GDM1 (cell line): ENCODE results near the gene GP5.

Experiments used
- DNase-seq: peaks from one replicate; lab custom pipeline; 2025; lab: John Stamatoyannopoulos, UW

Gene GP5

DNA sequence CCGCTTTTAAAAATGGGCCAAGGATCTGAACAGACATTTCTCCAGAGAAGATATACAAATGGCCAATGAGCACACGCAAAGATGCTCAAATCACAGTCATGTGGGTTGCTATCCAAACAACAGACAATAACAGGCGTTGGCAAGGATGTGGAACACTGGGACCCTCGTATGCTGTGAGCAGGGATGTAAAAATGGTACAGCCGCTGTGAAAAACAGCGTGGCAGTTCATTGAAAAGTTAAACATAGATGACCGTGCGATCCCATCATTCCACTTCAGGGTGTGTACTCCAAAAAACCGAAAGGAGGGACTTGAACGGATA, 22.9 kb downstream of the GP5 start:
- no peak for DNase-seq

DNA sequence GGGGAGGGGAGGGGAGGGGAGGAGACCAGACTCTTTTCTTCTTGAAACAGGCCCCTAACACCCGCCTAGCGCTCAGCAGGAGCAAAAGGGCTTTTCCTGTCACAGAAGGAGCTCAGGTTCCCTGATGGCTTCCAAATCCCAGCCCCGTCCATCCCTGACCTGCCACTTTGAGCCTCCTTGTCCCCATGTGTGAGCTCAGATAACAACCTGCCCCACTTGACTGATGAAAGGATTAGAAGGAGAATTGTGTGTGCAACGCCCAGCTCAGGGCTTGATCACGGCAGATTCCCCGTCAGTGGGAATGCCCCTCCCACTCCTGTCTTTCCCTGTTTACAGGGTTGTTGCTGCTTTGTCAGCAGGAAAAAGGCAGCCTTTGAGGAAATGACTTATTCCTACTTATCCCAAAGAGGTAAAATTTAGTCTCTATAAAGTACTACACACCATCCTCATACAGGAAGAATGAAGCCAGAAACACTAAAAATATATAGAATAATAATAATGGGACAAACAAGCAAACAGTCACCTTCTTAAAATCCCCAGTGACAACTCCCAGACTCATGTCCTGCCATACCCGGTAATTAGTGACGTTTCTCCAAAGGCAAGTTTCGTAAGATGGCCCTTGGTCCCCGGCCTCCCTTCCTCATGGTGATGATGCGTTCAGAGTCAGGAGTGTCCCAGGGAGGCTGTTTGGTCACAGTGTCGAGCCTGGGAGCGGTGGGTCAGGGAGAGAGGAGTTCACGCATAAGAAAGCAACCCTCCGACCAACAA, 23.4 kb downstream of the GP5 start:
- DNase-seq = no peak

DNA sequence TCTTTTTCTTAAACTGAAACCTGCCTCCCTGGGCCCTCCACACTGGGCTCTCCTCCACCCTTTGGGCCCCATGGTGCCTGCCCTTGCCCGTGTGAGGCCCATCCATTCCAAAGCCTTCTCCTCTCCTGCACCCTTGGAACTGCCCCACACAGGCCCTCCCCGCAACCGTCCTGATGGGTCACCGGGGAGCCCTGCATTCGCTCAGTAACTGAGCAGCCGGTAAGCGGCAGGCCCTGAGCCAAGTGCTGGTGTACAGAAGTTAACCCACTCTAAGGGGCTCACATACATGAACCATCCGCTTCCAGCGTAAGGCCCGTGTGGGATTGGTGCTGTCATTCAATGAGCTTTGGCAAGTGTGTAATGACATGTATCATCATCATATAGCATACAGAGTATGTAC, 24.1 kb downstream of the GP5 start:
- no peak for DNase-seq

DNA sequence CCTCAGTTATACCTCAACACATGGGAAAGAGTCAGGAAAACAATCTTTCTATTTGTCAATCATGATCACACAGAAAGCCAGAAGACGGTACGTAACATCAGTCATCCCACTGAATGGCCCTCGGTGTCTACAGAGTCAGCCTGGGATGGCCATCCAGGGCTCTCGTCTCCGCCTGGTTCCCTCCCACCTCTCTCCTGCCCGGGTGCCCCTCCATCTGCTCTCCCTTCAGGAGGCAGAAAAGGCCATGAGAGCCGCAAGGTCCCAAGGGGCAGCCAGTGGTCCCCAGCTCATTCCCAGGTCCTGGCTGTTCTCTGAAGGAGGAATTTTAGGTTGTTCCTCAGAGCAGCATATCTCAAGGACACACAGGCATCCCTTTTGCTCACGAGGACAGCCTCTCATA, 25.2 kb downstream of the GP5 start:
- DNase-seq = no peak

DNA sequence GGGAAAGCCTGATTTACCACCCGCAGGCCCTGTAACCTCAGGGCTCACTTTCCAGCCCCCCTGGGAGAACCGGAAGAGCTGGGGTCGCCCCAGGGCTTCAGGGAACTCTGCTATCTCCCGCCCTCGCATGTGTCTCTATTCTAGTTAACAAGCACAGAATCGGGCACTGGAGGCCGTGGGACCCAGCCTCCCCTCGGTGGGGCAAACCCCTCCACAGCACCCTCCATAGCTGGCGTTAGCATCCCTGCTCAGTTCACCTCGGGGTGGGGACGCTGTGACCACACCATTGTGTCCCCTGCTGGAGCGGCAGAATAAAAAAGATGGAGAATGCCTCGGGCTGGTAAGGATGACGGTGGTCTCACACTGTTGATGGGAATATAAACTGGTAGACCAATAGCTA, 26.0 kb downstream of the GP5 start:
- no peak for DNase-seq

DNA sequence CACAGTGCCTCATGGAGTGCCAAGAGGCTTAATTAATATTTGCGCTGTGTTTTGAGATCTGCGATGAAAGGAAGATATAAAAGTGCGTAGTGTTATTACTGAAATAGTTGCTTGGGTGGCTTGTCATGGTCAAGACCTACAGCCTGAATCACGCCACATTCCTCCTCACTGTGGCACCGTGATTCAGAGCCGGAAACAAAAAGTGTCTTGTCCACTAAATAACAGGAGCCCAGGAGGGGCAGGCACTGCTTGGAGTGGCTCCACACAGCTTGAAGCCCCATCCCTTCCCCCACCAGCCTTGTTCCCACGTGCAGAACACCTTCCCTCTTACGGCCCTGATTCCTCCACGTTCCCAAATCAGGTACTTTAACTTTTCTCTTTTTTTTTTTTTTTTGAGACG, 28.3 kb downstream of the GP5 start:
- DNase-seq = no peak

DNA sequence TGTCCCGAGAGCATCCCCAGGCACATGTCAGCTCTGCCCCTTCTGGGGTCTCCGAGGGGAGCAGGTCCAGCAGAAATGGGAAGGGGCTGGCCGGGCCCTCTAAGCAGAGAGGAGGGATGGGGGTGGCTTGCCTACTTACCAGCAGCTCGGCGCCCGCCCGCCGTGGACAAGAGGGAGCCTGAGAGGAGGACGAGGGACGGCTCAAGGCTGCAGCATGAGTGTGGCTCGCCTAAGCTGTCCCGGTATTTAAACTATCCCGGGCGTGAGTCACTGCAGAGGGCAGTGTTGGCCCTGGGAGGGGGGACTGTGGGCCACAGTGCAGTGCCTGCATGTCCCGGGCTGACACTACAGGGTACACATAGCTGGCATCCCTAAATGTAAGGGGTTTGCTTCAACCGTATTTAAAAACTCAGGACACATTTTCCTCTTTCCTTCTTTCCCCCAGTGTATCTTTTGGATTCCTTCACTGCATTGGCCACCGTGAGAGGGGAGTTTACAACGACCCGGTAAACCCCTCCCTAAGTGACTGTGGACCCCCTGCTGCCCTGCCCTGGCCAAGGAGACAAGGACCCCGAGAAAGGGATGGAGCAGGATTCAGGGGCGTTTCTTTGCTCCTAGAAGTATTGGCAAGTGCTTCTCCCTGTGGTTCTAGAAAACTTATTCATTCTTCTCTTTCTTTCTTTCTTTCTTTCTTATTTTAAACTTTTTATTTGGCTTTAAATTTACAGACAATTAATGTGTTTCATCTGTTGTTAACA, 29.4 kb downstream of the GP5 start, which contains the start of gene LRRC15:
TSS of gene LRRC15 (minus strand) at position 222 of the 758 bp plus-strand sequence. CDS start 8,700 bp downstream, outside the sequence.
- DNase-seq = no peak

DNA sequence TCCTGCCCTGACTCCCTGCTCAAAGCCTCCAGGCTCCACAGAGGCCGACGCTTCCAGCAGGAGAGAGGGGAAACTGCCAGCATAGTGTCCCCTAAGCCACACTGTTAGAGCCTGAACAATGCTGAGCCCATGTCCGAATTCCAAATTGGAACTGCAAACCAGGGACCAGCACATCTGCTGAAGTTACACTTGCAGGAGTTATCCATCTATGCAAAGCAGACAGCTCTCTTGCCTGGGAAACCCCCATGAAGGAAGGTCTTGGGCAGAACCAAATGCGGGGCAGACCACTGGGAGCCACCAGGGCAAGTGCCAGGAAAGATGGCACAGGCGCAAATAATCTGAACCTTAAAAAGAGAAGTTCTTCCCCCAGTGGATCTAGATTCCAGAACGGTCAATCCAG, 30.1 kb downstream of the GP5 start:
- no peak for DNase-seq

DNA sequence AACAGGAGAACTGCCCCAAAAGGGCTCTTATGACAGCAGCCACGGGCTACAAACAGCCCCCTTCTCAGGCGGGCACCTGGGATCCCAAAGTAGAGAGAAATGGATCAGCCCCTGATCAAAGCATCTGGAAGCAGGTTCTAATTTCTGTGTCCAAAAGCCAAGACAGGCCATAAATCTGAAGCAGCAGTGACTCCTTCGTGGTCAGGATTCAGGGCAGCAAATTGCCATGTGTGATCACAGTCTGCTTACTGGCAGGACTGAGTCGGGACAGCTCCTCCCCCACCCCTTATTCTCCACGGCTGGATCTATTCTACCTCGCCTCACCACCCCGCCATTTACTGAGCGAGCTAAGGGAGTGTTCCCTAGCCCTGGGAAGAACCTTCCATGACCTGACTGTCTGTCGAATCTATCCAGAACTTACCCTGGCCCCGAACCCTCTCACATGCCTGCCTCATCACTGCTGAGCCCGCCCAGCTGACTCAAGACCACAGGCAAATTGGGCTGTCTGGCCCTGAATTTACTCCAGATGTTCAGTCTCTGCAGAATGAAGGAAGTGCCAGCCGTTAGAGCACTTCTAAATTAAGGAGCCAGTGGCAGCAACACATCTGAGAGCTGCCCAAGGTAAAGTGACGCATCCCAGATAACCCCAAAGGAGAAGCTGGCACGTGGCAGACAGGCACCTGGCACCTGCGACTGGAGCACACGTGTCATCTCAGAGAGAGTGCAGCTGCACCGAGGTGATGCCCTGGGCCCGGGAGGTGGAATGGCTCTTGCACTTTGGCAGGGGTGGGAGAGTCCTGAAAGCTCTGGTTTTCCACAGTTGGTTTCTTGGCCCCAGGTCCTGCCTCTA, 30.8 kb downstream of the GP5 start:
- DNase-seq = no peak

DNA sequence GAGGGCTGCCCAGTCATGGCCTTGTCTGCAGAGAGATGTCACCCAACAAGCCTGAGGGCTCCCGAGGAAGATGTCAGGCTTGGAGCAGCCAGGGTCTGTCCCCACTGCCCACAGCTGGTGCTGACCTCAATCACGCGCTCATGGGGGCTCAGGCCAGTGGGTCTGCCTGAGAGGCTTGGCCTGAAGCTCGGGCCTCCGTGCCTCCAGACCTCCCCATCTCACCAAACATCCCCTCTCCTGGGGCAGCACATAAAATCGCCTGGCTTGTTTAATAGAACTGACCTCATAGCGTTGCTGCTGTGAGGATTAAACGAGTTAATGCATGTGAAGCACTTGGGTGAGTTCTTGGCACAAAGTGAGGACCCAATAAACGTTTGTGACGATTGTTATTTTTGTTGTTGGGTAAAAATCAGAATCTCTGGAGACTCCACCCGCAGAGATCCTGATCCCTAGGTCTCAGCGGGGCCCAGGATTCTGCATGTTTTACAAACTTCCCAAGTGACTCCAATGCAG, 33.0 kb downstream of the GP5 start:
- DNase-seq = no peak

DNA sequence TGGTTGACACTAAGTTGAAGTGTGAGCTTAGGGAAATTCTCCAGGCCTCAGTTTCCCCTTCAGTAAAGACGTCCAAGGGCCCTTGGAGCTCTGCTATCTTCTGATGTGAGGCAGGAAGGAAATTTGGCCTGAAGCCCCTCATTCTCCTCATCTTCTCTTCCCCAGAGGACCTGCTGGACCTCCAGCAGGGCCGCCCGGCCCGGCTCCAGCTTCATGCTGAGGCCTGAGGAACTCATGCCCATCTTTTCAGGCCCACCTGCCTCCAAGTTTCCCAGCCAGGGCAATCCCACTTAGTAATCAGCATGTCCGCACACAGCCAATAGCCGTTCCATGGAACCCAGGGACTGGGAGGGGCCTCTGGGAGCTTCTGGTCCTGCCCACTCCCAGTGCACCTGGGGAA, 33.5 kb downstream of the GP5 start:
- DNase-seq = no peak

DNA sequence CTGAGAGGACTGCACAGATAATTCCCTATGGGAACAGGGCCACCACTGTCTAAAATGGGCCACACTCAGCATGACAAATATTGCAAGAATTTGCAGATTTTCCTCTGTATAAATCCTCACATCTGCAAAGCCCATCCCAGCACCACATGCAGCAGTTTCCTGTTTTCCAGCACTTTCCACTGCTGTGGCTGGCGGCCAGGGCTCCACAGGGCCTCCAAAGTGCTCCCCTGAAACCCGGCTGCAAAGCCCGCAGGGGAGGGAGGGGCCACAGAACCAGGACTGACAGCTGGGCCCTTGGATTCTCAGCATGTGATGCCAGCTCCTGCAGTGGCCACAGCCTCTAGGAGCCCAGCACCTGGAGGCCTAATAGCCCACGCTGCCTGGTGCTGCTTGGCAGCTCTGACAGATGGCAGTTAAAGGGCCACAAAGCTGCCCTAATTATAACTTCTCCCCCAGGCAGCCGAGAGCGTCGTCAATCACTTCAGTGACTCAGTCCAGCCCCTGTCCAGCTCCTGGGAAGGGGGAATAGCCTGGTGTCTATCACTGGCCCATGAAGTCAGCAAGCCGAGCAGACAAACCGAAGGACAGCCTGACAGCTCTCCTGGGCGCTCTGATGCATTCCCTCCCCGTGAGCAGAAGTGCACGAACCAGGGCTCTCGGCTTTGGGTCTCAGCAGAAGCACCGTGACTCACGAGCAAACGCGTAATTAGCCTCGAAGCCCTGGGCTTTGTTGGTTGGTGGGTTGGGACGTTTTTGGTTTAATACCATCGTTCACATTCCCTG, 34.2 kb downstream of the GP5 start:
- DNase-seq = no peak

DNA sequence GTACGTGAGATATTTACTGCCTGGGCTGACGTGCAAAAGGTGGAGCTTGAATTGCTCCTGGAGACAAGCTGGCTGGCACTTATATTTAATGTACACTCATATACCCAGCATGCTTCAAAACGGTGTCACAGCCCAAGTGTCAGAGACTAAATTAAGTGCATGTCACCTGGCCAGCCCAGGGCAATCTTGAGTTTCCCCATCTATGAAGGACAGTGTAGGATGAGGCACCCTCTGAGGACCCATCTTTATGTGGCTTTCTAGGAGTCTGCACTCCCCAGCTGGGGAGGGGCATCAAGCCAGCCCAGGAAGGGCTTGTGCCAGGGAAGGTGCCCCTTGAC, 34.8 kb downstream of the GP5 start:
- DNase-seq = no peak

DNA sequence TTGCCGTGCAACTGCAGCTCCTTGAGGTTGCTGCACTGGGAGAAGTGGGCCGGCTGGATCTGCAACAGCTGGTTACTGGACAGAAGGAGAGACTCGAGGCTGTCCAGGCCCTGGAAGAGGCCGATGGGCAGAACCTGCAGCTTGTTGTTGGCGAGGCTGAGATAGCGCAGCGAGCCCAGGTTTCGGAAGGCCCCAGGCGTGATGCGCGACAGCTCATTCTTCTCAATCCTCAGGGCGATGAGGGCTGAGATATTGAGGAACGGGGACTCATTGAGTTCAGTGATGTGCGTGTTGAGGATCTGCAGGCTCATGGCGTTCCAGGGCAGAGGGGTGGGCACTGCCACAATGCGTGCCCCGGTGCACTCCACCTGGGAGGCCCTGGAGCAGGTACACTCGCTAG, 38.5 kb downstream of the GP5 start:
- no peak for DNase-seq

DNA sequence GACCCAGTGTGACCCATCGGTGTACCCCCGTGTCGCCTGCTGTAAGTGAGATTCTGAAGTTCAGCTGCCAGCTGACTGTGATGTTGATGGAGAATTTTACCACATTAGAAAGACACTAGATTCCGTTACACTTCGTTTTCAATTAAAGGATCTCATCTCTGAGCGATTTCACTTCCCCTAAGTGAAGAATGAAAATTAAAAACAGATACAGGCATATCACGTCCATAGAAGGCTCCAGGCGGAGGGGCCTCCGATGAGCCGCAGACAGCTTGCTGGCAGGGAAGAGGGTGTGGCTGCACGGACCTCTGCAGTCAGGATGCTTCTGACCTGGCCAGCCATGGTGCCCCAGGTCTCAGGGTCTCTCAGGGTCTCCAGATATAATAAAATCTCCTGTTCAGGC, 41.4 kb downstream of the GP5 start:
- no peak for DNase-seq

DNA sequence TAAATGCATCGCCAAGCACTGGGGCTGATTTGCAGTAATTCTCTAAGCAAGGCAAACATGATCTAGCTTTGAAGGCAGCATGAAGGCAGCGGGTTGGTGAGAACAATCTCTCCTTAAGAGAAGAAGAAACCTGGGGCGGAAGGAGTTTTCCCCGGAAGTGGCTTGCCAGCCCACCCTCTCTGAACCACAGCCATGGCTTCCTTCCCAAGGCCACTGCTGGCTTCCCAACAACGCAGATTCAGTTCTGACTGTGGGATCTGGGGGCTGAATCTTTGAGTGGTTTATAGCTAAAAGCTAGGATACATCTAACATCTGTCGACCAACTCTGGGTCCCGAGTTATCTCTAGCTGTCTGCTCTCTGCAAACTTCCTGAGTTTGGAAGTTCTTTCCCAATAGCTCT, 43.7 kb downstream of the GP5 start:
- DNase-seq = no peak

DNA sequence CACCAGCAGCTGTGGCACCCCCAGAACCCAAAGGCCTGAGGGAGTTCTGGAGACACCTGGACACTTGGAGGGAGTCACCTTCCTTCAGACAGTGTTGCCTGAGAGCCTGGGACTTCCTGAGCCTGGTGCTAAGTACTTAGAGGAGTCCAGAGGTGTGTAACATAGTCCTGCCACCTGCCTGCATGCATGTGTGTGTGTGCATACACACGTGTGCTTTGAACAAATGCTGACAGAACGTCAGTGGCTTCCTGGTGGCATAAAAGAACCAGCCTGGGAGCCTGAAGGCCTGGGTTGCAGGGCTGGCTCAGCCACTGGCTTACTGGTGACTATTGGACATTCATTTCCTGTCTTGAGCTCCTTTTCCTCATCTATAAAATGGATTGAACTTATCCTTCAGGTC, 44.8 kb downstream of the GP5 start:
- no peak for DNase-seq

DNA sequence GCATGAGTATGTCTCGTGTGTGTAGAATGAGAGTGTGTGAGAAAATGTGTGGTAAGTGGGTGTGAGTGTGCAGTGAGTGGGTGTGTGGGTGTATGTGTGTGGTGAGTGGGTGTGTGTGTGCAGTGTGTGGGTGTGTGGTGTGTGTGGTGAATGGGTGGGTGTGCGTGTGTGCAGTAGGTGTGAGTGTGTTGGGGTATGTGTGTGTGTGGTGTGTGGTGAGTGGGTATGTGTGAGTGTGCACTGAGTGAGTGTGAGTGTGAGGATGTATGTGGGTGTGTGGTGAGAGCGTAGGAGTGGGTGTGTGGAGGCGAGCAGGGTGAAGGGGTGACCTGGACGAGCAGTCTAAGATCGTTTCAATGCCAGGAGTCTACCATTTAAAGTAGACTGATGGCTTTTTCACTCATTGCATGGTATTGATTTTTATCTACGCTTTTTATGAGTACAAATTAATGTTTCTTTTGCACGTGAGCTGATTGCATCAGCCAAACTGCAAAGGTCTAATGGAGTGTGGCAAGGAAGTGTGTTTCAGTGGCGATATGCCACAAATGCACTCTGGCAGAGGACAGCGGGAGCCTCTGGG, 46.3 kb downstream of the GP5 start:
- no peak for DNase-seq

DNA sequence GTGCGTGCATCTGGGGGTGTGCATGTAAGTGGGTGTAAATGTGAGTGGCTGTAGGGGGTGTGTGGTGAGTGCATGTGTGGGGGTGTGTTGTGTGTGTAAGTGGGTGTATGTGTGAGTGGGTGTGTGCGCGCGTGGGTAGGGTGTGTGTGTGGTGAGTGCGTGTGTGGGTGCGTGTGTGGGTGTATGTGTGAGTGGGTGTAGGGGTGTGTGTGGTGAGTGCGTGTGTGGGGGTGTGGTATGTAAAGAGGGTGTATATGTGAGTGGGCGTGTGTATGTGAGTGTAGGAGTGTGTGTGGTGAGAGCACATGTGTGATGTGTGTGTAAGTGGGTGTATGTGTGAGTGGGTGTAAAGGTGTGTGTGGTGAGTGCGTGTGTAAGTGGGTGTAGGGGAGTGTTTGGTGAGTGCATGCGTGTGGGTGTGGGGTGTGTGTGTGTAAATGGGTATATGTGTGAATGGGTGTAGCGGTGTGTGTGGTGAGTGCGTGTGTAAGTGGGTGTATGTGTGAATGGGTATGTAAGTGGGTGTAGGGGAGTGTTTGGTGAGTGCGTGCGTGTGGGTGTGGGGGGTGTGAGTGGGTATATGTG, 47.0 kb downstream of the GP5 start:
- no peak for DNase-seq

DNA sequence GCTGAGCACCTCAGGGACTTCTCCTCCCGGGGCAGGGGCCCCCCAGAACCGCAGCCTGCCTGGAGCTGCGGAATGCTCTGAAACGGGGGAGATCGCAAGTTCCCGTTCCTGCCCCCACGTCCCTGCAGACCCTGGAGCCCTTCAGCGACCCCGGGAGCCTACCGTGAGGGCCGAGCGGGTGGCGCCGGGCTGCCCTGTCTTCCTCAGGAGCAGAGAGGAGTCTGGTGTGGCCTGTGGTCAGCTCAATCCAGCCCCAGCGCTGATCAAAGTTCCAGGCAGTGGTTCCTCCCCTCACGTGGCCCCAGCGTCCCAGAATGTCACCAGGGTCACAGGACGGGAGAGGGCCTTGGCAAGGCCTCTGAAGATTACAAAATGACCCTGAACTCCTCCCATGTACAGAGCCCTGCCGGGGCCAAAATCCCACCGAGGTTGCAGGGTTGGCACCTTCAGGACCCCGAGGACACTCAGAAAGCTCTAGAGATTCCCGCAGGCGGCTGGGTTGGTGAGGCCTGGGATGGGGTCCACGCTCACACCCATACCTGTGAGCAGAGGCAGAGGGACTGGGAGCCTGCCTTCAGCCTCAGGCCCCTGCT, 47.9 kb downstream of the GP5 start, which contains the start of gene CPN2:
TSS of gene CPN2 (minus strand) at position 249 of the 593 bp plus-strand sequence. CDS start 8,626 bp downstream, outside the sequence.
- no peak for DNase-seq

DNA sequence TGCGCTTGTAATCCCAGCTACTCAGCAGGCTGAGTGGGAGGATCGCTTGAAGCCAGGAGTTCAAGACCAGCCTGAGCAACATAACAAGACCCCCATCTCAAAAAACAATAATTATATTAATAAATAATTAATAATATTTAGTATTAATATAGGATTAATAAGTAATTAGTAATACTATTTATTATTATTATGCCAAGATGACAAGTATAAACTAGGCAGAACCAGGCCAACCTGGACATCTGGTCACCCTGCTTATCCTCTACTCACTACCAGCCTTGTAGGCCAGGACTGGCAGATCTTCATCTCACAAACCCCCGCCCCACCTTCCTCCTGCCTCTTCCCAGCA, 48.4 kb downstream of the GP5 start:
- DNase-seq = no peak
